K562 (cell line): Measurements from ENCODE around the gene TSGA10IP. TPM values are rescaled to one million over a fixed set of nuclear protein-coding genes. Genes with fewer than 3 reads are reported as not detected.

Experiments
- BCOR ChIP-seq: fragments of 450-650 bp; IDR thresholded peaks from 2 replicates; pipeline ENCODE4 v1.6.1; 2016
- COPS2 ChIP-seq: fragments of 450-650 bp; conservative IDR thresholded peaks from 2 replicates; pipeline ENCODE4 v1.6.1; 2016; ENCODE audit warnings: mild to moderate bottlenecking, moderate library complexity
- ELF1 ChIP-seq: fragments of 200-800 bp; sonication (Bioruptor generic); IDR thresholded peaks from 2 replicates; pipeline ENCODE4 v1.6.1; 2016; ENCODE audit warnings: missing genetic modification characterization, missing compliant biosample characterization
- HMGN3 ChIP-seq: IDR thresholded peaks from 2 replicates; pipeline ENCODE4 v1.6.1; 2011; ENCODE audit warnings: borderline replicate concordance, low read depth, mild to moderate bottlenecking, mixed read lengths, low read length; ENCODE audit not compliant: insufficient read length; ENCODE audit errors: extremely low read depth
- MCM7 ChIP-seq, 2 experiments: fragments of 450-650 bp; IDR thresholded peaks; 2 replicates each; pipeline ENCODE4 v1.6.1; 2016 to 2018
- NBN ChIP-seq: fragments of 450-650 bp; IDR thresholded peaks from 2 replicates; pipeline ENCODE4 v1.6.1; 2016; ENCODE audit warnings: low read depth, mild to moderate bottlenecking
- NCOA2 ChIP-seq, 2 experiments: fragments of 450-650 bp; IDR thresholded peaks; 2 replicates each; pipeline ENCODE4 v1.6.1; 2018; ENCODE audit warnings: mild to moderate bottlenecking in 2 of 2, moderate library complexity in 1 of 2; ENCODE audit not compliant: partially characterized antibody in 2 of 2
- NFIC ChIP-seq: fragments of 450-650 bp; IDR thresholded peaks from 2 replicates; pipeline ENCODE4 v1.6.1; 2017; ENCODE audit warnings: mild to moderate bottlenecking, inconsistent platforms
- NR1H2 ChIP-seq: sonication (generic); formaldehyde crosslinking; IDR thresholded peaks from 2 replicates; pipeline ENCODE4 v1.4.0; 2020; ENCODE audit warnings: mild to moderate bottlenecking, missing genetic modification reagents
- RAD51 ChIP-seq: fragments of 450-650 bp; IDR thresholded peaks from 2 replicates; pipeline ENCODE4 v1.7.1; 2016; ENCODE audit warnings: low read depth, mild to moderate bottlenecking, borderline replicate concordance
- RCOR1 ChIP-seq, 2 experiments: IDR thresholded peaks; 2 replicates each; pipeline ENCODE4 v1.6.1; 2012; ENCODE audit warnings: low read depth in 2 of 2, low read length in 2 of 2, borderline replicate concordance in 1 of 2, improper control_type of control experiment in 1 of 2
- SMARCB1 ChIP-seq: IDR thresholded peaks from 2 replicates; pipeline ENCODE4 v1.6.1; 2011; ENCODE audit warnings: improper control_type of control experiment, low read depth; ENCODE audit not compliant: insufficient read length
- ZNF175 ChIP-seq: fragments of 200-800 bp; sonication (Bioruptor generic); IDR thresholded peaks from 2 replicates; pipeline ENCODE4 v1.6.1; 2016; ENCODE audit warnings: low read depth, mild to moderate bottlenecking, missing genetic modification characterization, missing compliant biosample characterization
- ZNF324 ChIP-seq: fragments of 250-450 bp; sonication (Bioruptor Pico); IDR thresholded peaks from 2 replicates; pipeline ENCODE4 v1.4.0; 2020; ENCODE audit warnings: mild to moderate bottlenecking
- ZNF57 ChIP-seq: fragments of 450-650 bp; formaldehyde crosslinking; IDR thresholded peaks from 2 replicates; pipeline ENCODE4 v1.4.0; 2020; ENCODE audit warnings: mild to moderate bottlenecking, moderate library complexity
- ZNF696 ChIP-seq: fragments of 250-450 bp; sonication (Bioruptor Pico); conservative IDR thresholded peaks from 2 replicates; pipeline ENCODE4 v1.4.0; 2020; ENCODE audit warnings: mild to moderate bottlenecking, moderate library complexity
- polyA plus RNA-seq, 8 experiments: library from polyadenylated mRNA; depleted of rRNA in 4 of 8; stranded (reverse) in 5 of 8; unstranded in 3 of 8; fragments of >200 nt; fragmentation: Nextera tagmentation in 2 of 8; fragmentation: Illumina TruSeq in 1 of 8; extraction: Ambion mirVana in 2 of 8; extraction: Trizol in 1 of 8; gene quantifications; 2 replicates each; pipeline versions ENCODE4 v1.2.1 to v1.2.3, GENCODE V29; 2011 to 2014; ENCODE audit warnings: inconsistent platforms in 1 of 8, missing spikeins in 1 of 8
- total RNA-seq, 7 experiments: library from RNA; depleted of rRNA in 6 of 7; stranded (reverse); fragments of >200 nt in 6 of 7; fragmentation: Illumina TruSeq in 2 of 7; extraction: Trizol in 2 of 7; gene quantifications; 2 replicates each; pipeline versions ENCODE4 v1.2.1 to v1.2.3, GENCODE V29; 2011 to 2021; ENCODE audit warnings: low replicate concordance in 1 of 7
- TF ChIP-seq, protein P1 (sequence below): fragments of 450-650 bp; IDR thresholded peaks from 2 replicates; pipeline ENCODE4 v1.6.1; 2016
- TF ChIP-seq, protein P2 (sequence below): fragments of 450-650 bp; IDR thresholded peaks from 2 replicates; pipeline ENCODE4 v1.7.1; 2018; ENCODE audit warnings: mild to moderate bottlenecking, low read depth; ENCODE audit not compliant: partially characterized antibody
- TF ChIP-seq, protein P3 (sequence below): fragments of 450-650 bp; IDR thresholded peaks from 2 replicates; pipeline ENCODE4 v1.6.1; 2017; ENCODE audit warnings: mild to moderate bottlenecking, moderate library complexity
- TF ChIP-seq, protein P4 (sequence below): fragments of 450-650 bp; IDR thresholded peaks from 2 replicates; pipeline ENCODE4 v1.6.1; 2016; ENCODE audit warnings: mild to moderate bottlenecking
- TF ChIP-seq, protein P5 (sequence below): fragments of 250-450 bp; sonication (Bioruptor Pico); IDR thresholded peaks from 2 replicates; pipeline ENCODE4 v1.8.0; 2022; ENCODE audit warnings: moderate library complexity, mild to moderate bottlenecking, inconsistent platforms

TSGA10IP gene
- total and polyA plus RNA-seq, 9 of the 15 experiments (the other 6 are each of a cell fraction or from before 2014, with no cell fraction given): not detected

DNA sequence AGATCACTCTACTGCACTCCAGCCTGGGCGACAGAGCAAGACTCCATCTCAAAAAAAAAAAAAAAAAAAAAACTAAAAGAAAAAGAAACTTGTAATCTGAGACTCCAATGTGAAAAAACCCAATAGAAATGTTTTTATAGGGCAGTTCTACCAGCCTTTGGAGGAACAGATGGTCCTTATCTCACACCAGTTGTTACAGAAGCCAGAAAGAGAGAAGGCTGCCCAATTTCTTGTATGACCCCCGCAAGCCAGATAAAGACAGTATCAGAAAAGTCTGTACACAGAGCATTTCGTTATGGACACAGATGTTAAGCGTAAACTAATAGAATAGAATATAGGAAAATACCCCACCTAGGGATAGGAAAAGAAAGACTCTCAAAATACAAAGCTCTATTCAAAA is 11.3 kb upstream of the TSGA10IP start (continued):
- TF ChIP-seq NBN: no peak
- TF ChIP-seq, protein P1, sequence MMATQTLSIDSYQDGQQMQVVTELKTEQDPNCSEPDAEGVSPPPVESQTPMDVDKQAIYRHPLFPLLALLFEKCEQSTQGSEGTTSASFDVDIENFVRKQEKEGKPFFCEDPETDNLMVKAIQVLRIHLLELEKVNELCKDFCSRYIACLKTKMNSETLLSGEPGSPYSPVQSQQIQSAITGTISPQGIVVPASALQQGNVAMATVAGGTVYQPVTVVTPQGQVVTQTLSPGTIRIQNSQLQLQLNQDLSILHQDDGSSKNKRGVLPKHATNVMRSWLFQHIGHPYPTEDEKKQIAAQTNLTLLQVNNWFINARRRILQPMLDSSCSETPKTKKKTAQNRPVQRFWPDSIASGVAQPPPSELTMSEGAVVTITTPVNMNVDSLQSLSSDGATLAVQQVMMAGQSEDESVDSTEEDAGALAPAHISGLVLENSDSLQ: no peak
- no peak for TF ChIP-seq ZNF324 (CRISPR knock-in tag)
- TF ChIP-seq BCOR: no peak
- peak; percentile 74 for TF ChIP-seq NFIC
- TF ChIP-seq ZNF57 (CRISPR knock-in tag): no peak
- TF ChIP-seq, protein P2, sequence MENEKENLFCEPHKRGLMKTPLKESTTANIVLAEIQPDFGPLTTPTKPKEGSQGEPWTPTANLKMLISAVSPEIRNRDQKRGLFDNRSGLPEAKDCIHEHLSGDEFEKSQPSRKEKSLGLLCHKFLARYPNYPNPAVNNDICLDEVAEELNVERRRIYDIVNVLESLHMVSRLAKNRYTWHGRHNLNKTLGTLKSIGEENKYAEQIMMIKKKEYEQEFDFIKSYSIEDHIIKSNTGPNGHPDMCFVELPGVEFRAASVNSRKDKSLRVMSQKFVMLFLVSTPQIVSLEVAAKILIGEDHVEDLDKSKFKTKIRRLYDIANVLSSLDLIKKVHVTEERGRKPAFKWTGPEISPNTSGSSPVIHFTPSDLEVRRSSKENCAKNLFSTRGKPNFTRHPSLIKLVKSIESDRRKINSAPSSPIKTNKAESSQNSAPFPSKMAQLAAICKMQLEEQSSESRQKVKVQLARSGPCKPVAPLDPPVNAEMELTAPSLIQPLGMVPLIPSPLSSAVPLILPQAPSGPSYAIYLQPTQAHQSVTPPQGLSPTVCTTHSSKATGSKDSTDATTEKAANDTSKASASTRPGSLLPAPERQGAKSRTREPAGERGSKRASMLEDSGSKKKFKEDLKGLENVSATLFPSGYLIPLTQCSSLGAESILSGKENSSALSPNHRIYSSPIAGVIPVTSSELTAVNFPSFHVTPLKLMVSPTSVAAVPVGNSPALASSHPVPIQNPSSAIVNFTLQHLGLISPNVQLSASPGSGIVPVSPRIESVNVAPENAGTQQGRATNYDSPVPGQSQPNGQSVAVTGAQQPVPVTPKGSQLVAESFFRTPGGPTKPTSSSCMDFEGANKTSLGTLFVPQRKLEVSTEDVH: no peak
- no peak for TF ChIP-seq NCOA2 (IDR thresholded peaks at IDR 0.05; ENCODE audit: partially characterized antibody in 2 of 2)
- TF ChIP-seq ZNF175: no peak
- no peak for TF ChIP-seq MCM7 (IDR thresholded peaks at IDR 0.05)
- no peak for TF ChIP-seq COPS2
- no peak for TF ChIP-seq SMARCB1
- no peak for TF ChIP-seq NR1H2 (CRISPR knock-in tag)
- TF ChIP-seq ELF1: no peak
- TF ChIP-seq HMGN3: no peak
- TF ChIP-seq RAD51: no peak
- TF ChIP-seq, protein P3, sequence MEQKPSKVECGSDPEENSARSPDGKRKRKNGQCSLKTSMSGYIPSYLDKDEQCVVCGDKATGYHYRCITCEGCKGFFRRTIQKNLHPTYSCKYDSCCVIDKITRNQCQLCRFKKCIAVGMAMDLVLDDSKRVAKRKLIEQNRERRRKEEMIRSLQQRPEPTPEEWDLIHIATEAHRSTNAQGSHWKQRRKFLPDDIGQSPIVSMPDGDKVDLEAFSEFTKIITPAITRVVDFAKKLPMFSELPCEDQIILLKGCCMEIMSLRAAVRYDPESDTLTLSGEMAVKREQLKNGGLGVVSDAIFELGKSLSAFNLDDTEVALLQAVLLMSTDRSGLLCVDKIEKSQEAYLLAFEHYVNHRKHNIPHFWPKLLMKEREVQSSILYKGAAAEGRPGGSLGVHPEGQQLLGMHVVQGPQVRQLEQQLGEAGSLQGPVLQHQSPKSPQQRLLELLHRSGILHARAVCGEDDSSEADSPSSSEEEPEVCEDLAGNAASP: no peak
- TF ChIP-seq, protein P4, sequence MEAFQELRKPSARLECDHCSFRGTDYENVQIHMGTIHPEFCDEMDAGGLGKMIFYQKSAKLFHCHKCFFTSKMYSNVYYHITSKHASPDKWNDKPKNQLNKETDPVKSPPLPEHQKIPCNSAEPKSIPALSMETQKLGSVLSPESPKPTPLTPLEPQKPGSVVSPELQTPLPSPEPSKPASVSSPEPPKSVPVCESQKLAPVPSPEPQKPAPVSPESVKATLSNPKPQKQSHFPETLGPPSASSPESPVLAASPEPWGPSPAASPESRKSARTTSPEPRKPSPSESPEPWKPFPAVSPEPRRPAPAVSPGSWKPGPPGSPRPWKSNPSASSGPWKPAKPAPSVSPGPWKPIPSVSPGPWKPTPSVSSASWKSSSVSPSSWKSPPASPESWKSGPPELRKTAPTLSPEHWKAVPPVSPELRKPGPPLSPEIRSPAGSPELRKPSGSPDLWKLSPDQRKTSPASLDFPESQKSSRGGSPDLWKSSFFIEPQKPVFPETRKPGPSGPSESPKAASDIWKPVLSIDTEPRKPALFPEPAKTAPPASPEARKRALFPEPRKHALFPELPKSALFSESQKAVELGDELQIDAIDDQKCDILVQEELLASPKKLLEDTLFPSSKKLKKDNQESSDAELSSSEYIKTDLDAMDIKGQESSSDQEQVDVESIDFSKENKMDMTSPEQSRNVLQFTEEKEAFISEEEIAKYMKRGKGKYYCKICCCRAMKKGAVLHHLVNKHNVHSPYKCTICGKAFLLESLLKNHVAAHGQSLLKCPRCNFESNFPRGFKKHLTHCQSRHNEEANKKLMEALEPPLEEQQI: no peak
- TF ChIP-seq RCOR1 (IDR thresholded peaks at IDR 0.05; ENCODE audit: borderline replicate concordance in 1 of 2, low read depth in 2 of 2, low read length in 2 of 2): 0 out of 4 replicates have a peak, but pooled peaks of 1 of the 2 experiments have one; percentile 6
- TF ChIP-seq, protein P5, sequence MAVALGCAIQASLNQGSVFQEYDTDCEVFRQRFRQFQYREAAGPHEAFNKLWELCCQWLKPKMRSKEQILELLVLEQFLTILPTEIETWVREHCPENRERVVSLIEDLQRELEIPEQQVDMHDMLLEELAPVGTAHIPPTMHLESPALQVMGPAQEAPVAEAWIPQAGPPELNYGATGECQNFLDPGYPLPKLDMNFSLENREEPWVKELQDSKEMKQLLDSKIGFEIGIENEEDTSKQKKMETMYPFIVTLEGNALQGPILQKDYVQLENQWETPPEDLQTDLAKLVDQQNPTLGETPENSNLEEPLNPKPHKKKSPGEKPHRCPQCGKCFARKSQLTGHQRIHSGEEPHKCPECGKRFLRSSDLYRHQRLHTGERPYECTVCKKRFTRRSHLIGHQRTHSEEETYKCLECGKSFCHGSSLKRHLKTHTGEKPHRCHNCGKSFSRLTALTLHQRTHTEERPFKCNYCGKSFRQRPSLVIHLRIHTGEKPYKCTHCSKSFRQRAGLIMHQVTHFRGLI (CRISPR knock-in tag): no peak
- TF ChIP-seq ZNF696 (CRISPR knock-in tag): no peak
